GM18858 (cell line): ENCODE measurements around the gene SEMA3F.

ENCODE experiments used
- ATAC-seq: cut with Tn5 transposase; IDR thresholded peaks from one replicate; pipeline ENCODE4 v1.9.1; 2021; ENCODE audit not compliant: unreplicated experiment

The SEMA3F gene

DNA sequence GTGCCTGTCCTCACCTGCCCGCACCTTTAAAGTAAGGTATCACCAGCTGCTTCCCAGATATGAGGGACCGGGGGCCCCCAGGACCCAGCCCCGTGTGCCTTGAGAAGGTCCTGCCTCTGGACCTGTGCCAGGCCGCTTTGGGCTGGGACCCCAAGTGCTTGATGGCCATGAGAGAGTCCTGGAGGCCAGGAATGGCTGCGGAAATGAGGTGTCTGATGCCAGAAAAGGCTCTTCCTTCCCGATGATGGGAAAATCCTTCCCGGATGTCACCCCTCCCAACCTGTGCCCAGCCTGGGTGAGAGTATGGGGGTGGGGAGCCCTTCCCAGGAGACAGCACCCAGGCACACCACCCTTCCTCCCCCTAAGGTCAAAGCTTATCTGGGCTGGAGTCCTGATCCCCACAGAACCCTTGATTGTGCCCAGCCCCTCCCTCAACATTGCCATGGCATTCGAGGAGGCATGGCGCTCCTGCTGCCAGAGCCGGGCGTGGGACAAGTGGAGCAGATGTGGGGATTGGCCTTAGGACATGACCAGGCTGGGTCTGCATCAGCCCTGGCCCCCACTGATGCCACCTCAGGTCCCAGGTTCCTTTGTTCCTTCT is 14.2 kb downstream of the SEMA3F start:
- no peak for ATAC-seq

DNA sequence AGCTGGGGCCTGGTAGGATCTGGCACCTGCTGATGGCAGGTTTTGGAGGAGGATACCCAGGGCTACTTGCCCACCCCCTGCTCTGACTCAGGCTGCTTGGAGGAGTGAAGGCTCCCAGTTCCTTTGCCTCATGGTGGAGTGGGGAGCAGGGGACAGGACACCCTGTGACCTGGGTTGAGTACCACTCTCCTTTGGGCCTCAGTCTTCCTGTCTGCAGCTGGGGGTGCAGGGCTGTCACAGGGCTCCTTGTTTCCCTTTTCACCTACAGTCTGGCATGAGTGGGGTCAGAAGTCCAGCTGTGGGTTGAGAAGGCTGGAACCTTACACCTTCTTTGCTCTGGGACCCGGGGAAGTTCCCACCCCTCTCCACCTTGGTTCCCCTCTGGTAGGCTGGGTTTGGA is 14.7 kb downstream of the SEMA3F start:
- no peak for ATAC-seq

DNA sequence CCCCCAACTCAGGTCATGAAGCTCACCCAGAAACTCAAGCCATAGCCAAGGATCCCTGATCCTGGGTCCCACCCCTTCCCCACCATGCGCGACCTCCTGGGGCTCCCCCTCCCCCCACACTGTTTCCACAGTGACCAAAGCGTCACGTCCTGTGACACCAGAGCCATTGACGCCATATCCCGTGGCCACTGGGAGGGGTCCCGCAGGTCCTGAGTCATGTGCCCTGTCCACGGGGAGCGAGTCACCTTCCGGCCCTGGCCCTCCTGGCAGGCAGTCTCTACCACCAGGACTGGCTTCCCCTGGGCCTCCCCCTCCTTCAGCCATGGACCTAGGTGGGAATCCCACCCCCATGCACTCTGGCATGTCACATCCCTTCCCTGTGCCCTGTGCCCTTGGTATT is 15.6 kb downstream of the SEMA3F start:
- no peak for ATAC-seq

DNA sequence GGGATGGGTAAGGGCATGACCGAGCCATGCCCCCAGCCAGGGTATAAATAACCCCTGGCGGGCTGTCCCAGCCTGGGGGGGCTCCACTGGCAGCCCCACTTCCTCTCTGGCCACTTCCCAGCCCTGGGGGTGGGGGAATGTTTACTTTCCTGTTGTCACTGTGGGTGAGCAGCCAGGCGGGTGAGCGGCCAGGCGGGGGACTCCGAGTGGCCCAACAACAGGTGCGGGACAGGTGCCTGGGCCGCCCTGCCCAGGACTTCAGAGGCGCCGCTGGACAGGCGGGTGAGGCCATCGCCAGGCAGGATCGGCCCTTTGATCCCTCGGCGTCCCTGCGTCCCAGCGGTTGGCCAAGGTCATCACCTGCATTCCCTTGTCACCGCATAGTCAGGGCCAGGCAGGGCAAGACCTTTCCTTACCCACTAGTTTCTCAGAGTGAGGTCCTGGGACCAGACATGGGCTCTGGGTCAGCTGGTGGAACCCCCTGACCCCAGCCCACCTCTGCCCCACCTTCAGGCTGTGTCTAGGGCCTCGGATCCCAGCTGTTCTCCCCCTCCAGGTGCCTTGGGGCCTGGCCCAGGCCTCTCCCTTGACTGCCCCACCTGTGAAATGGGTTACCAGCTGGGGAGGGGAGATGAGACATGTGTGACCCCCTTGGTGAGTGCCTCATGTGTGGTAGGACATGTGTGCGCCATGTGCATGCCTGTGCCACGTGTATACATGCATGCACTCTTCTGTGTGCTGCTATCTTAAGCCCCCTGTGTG is 16.6 kb downstream of the SEMA3F start:
- ATAC-seq, result no peak

DNA sequence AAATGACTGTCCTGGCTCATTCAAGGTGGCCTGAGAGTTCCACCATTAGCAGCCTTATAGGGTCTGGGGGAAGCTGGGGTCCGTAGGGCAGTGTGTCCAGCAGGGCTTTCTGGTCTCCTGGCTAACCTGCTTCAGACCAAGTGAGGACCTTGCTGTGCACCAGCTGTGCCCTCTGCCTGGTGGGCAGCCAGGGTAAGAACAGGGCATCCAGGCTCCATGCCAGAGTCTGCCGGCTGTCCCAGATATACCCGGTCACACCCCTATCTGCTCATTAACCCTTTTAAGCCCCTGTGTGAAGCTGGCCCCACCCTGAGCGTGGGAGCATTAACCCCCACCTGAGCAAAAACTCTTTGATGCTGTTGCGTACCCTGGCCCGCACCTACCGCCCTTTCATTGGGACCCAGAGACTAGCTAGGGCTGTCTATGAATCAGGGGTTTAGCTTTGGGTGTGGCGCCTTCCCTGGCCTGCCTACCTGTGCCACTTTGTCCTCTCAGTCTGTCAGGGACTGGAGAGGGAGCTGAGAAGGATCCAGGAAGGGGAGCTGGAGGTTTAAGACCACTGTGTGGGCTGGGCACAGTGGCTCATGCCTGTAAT is 17.6 kb downstream of the SEMA3F start:
- no peak for ATAC-seq

DNA sequence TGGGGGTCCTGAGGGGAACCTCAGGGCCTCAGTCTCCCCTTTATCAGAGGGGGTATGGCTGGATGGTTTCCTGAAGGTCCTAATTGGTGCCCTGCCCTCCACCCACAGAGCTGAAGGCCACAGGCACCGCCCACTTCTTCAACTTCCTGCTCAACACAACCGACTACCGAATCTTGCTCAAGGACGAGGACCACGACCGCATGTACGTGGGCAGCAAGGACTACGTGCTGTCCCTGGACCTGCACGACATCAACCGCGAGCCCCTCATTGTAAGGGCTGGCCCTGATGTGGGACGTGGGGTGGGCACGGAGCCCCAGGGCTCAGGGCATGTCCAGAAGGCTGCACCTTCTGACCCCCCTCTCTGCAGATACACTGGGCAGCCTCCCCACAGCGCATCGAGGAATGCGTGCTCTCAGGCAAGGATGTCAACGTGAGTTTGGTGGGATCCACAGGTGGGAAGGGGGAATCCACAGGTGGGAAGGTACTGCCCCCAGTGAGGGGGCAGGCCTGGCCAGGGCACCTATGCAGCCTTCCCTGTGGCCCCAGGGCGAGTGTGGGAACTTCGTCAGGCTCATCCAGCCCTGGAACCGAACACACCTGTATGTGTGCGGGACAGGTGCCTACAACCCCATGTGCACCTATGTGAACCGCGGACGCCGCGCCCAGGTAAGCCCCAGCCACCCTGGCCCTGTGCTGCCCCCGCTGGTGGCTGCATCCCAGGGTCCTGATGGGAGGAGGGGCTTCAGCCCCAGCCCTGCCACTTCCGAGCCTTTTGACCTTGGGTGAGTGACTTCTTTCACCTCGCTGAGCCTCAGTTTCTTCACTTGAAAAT is 18.8 kb downstream of the SEMA3F start:
- no peak for ATAC-seq

DNA sequence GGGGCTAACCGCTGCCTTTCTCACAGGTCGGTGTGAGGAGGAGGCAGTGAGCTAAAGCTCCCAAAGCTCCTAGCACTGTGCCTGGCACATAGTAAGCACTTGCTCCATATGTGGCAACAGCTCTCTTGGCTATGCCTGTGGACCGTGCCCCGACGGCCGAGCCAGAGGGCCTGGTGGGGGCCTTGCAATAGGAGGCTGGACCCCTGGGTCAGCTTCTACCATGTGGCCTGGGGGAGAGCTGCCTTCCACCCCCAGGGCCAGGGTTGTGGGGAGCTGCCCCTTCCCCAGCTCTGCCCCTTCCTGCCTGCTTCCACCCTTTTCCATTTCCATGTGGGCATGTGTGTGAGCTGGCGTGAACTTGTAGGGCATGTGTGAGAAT is 19.4 kb downstream of the SEMA3F start:
- no peak for ATAC-seq

DNA sequence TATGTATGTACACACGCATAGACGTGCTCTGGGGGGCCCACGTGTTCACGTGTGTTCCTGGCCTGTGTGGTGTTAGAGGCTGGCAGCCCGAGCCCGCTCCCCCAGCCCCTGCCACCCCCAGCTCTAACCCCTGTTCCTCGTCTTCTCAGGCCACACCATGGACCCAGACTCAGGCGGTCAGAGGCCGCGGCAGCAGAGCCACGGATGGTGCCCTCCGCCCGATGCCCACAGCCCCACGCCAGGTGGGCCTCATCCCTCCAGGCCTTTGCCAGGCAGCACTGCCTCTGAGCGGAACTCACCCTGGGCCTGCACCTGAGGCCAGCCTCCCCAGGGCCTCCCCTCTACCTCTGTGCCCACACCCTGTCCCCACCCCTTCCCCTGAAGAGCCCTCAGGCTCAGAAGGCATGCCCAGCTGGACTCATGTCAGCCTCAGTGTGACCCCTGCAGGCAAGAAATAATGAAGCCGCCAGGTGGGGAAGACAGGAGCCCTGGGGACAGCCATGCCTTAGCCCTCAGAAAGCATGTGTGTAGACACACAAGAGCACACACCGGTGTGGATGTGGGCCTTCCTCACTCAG is 19.9 kb downstream of the SEMA3F start:
- no peak for ATAC-seq

DNA sequence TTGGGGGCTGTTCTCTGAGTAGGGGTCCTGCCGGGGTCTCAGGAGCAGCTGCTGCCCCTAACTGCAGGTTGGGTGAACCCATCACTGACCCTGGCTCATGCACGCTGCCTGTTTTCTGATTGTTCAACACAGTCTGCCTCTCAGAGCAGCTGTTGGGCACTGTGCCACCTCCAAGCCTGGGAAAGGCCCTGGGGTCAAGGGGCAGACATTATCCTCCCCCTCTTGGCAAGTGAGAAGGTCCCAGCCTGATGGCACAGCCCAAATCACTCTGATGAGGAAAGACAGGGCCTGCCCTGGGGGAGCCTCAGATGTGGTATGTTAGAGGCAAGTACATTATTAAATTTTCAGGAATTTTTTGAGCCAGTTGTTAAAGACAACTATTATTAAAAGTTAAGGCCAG is 22.2 kb downstream of the SEMA3F start:
- no peak for ATAC-seq

DNA sequence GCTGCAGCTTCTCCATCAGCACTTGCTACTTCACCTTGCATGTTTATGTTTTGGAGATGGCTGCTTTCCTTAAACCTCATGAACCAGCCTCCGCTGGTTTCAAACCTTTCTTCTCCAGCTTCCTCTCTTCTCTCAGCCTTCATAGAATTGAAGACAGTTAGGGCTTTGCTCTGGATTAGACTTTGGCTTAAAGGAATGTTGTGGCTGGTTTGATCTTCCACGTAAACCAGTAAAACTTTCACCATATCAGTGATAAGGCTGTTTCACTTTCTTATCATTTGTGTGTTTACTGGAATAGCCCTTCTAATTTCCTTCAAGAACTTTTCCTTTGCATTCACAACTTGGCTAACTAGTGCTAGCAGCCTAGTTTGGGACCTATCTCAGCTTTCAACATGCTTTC is 24.6 kb downstream of the SEMA3F start:
- no peak for ATAC-seq

DNA sequence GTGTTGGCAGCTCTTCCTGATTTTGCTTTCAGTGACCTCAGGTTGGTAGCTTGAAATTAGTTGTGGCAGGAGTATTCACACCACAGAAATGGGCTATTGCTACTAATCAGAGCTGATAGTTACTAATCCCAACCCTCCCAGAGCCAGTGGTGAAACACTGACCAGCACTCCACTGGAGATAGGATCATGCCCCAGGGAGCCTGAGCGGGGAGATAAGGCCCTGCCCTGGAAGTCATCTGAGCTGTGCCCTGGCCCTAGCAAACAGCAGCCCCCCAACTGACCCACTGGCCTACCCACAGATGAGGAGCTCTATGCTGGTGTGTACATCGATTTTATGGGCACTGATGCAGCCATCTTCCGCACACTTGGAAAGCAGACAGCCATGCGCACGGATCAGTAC is 26.9 kb downstream of the SEMA3F start:
- no peak for ATAC-seq

DNA sequence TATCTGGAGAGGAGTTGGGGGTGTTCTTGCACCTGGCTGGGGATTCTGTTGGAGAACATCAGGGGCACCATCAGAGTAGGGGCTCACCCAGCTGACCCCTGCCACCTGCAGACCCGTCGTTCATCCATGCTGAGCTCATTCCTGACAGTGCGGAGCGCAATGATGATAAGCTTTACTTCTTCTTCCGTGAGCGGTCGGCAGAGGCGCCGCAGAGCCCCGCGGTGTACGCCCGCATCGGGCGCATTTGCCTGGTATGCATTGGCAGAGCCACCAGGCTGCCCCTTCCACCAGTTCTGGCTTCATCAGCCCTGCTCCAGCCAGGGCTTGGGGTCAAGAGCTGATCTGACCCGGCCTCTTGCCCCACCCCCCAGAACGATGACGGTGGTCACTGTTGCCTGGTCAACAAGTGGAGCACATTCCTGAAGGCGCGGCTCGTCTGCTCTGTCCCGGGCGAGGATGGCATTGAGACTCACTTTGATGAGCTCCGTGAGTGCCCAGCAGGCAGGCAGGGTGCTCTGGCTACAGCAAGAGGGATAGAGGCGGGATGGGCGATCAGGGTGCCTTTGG is 27.5 kb downstream of the SEMA3F start:
- ATAC-seq, result no peak

DNA sequence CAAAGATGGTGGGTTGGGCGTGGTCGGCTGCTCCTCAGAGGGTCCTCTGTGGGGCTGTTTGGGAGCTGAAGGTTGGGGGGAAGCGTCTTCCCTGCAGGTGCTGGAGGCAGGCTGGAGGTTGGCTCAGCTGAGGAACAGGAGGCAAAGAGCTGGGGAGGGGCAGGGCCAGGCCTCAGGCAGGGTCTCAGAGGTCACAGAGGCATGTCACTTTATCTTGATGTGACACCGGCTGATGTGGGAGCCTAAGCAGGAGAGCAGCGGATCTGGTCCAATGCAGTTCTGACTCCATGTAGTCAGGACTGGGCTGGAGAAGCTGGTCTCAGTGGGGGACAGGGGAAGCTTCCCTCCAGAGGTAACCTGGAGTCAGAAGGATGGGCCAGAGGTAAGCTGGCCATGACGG is 28.6 kb downstream of the SEMA3F start:
- no peak for ATAC-seq

DNA sequence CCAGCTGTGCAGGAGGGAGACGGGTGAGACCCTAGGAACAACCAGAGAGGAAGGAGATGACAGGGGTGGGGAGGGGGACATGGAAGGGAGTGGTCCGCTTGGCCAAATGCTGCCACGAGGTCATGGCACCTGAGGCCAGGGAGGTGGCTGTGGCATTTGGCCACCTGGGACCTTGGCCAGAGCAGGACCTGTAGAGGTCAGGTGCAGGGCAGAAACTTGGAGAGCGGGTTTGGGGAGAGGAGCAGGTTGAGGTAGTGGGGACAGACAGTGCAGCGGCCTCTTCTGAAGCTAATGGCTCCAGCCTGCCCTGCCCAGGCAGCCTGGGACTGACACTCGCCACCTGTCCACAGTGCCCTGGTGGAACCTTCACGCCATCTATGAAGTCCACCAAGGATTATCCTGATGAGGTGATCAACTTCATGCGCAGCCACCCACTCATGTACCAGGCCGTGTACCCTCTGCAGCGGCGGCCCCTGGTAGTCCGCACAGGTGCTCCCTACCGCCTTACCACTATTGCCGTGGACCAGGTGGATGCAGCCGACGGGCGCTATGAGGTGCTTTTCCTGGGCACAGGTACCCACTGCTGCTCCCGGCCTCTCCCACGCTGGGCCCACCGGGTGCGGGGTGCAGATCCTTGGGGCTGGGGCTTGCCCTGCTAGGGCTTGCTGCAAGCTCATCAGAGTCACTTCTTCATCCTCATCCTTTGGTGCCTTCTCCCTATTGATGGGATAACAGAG is 29.3 kb downstream of the SEMA3F start:
- no peak for ATAC-seq

DNA sequence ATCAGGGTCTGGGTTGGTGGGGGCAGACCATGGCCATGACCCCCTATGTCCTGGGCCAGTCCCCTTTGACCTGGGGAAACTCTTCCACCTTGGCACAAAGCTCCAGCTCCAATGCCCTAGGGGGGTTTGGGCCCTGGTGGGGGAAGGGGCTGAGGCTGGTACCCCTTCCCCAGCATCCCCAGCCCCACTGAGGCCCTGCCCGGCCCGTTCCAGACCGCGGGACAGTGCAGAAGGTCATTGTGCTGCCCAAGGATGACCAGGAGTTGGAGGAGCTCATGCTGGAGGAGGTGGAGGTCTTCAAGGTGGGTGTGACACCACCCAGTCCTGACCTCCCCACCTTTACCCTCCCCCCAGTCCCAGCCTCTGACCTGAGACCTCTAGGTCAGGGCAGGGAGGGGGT is 30.1 kb downstream of the SEMA3F start:
- ATAC-seq, result no peak

DNA sequence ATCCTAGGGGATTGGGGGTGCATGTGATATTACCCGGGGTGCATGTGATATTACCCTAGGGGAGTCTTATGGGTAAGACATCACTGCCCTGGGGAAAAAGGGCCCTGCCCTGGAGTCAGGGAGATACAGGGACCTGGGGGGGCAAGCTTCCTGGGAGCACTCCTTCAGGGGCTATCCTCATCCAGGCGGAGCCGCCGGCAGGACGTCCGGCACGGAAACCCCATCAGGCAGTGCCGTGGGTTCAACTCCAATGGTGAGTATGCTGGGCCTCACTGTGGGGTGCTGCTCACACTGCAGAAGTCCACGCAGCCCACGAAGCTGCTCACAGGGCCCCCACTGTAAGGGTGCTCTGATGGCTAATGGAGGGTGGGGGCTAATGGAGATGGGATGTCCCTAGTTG is 31.0 kb downstream of the SEMA3F start:
- ATAC-seq, result no peak

DNA sequence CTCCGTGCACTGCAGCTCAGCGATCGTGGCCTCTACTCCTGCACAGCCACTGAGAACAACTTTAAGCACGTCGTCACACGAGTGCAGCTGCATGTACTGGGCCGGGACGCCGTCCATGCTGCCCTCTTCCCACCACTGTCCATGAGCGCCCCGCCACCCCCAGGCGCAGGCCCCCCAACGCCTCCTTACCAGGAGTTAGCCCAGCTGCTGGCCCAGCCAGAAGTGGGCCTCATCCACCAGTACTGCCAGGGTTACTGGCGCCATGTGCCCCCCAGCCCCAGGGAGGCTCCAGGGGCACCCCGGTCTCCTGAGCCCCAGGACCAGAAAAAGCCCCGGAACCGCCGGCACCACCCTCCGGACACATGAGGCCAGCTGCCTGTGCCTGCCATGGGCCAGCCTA is 32.6 kb downstream of the SEMA3F start:
- no peak for ATAC-seq

DNA sequence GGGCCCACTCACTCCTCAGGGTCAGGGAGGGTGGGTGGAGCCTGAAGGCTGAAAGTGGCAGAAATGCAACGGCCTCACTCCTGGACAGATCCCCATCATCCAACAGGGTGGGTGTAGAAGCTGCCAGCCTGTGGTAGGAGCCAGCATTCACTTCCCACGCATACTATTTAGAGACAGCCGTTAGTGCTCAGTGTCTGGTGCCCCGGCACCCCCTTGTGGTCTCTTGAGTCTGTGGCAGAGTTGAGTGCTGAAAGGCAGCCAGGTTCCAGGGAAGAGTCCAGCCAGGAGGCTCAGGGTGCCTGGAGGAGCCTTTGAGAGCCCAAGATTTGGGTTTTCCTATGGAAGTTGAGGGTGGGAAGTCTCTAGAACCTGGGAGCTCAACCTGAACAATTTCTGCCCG is 34.1 kb downstream of the SEMA3F start:
- ATAC-seq, result no peak

DNA sequence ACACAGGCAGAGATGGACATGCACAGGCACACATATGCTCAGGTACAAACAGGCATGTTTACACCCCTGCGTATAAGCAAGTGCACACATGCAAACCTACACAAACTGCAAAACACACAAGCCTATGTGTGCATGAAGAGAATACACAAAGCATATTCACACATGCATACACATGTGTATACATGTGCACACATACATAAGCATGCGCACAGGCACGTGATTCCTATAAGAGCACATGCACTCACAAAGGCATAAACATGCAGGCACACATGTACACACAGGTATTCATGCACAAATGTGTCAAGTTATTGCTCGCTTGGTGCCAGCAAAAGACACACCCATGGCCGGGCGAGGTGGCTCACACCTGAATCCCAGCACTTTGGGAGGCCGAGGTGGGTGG is 34.9 kb downstream of the SEMA3F start:
- no peak for ATAC-seq

DNA sequence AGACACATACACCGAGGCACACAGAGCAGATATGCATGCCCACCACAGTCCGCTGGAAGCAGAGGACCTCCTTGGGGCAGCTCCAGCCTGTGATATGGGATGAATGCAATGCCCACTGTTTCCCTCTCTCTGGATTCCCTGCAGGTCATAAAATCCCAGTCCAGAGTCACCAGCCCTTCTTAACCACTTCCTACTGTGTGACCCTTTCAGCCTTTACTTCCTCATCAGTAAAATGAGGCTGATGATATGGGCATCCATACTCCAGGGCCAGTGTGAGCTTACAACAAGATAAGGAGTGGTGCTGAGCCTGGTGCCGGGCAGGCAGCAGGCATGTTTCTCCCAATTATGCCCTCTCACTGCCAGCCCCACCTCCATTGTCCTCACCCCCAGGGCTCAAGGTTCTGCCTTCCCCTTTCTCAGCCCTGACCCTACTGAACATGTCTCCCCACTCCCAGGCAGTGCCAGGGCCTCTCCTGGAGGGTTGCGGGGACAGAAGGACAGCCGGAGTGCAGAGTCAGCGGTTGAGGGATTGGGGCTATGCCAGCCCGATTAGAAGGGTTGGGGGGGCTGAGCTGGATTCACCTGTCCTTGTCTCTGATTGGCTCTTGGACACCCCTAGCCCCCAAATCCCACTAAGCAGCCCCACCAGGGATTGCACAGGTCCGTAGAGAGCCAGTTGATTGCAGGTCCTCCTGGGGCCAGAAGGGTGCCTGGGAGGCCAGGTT is 36.0 kb downstream of the SEMA3F start, which contains the start of gene GNAT1:
TSS of gene GNAT1 (plus strand) at position 675 of the 725 bp plus-strand sequence. CDS start 116 bp downstream, outside the sequence.
- no peak for ATAC-seq
